Measurements from ENCODE around the gene NUP35. TPM values are rescaled to one million over a fixed set of nuclear protein-coding genes. Genes with fewer than 3 reads are reported as not detected.

The NUP35 gene, protein sequence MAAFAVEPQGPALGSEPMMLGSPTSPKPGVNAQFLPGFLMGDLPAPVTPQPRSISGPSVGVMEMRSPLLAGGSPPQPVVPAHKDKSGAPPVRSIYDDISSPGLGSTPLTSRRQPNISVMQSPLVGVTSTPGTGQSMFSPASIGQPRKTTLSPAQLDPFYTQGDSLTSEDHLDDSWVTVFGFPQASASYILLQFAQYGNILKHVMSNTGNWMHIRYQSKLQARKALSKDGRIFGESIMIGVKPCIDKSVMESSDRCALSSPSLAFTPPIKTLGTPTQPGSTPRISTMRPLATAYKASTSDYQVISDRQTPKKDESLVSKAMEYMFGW
- 34.6 TPM for total RNA-seq

GRCh38 chr2:183124222-183124956 is at the start of gene NUP35:
NUP35 (plus strand) TSS chr2:183124443; CDS start chr2:183124458, 15 bp downstream.

DNA sequence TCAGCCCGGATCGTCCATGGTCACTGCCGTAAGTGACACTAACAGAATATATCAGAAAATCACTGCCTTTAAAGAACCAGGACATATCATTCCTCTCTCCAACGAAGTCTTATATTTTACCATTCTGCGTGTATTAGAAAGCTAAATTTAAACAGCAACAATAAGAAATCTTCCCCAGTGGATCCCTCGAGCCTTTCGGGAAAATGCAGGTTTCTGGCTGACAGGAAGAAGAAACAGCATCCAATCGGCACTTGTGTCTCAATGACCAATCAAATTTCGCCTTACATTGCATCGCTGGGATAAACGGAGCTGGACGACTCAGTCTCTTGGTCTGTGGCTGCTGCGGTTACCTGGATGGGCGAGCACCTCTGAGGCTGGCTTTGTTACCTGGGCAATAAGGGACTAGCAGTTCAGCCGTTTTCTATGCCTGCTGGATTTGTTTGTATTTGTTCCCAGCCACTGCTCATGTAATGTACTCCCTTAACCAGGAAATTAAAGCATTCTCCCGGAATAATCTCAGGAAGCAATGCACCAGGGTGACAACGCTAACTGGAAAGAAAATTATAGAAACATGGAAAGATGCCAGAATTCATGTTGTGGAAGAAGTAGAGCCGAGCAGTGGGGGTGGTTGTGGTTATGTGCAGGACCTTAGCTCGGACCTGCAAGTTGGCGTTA is 45.6 kb upstream of the NUP35 start, which contains the start of gene DUSP19:
Gene DUSP19 (plus strand): TSS at position 284 of the 675 bp plus-strand sequence. CDS start 187 bp downstream, at position 471.

Other genes starting within 250 kb of the NUP35 start
- gene NCKAP1, start 86.0 kb upstream of the NUP35 start, total RNA-seq = 114 TPM
- gene DUSP19, start 45.7 kb upstream of the NUP35 start, total RNA-seq = 6.4 TPM